Right lobe of liver (tissue), 4 donors: ENCODE measurements around the gene PTPRM.

ENCODE experiments used
- POLR2A ChIP-seq: fragments of 450-650 bp; IDR thresholded peaks from one replicate; pipeline ENCODE4 v1.6.1; 2017; ENCODE audit warnings: antibody characterized with exemption, mild to moderate bottlenecking
- TF ChIP-seq, protein P1 (sequence below), 4 donors: fragments of 200-600 bp in 3 of 4; fragments of 450-650 bp in 1 of 4; IDR thresholded peaks; one replicate each; pipeline versions ENCODE4 v1.5.1 to v1.8.0; 2016 to 2022; ENCODE audit warnings: antibody characterized with exemption in 4 of 4, mild to moderate bottlenecking in 2 of 4
- donor health status: DM: no; HTN: no; CAD: no.
- donor health status: DM: no; HTN: no; CAD: no.
- donor health status: DM: no; HTN: yes; CAD: no.

DNA sequence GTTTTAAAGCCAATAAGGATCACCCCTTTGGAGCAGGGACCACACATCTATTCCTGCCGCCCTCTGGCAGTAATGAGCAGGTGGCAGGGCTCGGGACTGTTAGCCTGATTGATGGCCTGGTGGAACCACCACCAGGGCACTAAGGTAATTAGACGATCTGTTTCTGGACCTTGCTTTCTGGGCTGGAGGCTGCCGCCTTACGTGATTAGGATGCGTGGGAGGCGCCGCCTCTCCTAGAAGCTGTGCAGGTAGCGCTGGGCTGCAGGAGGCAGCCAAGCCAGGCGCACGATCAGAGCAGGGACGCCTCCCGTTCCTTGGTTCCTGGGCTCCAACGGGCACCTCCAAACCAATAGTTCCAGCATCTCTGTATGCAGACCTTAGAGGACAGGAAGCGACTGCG, 799.5 kb downstream of the PTPRM start:
- TF ChIP-seq POLR2A, result no peak
- TF ChIP-seq, protein P1, sequence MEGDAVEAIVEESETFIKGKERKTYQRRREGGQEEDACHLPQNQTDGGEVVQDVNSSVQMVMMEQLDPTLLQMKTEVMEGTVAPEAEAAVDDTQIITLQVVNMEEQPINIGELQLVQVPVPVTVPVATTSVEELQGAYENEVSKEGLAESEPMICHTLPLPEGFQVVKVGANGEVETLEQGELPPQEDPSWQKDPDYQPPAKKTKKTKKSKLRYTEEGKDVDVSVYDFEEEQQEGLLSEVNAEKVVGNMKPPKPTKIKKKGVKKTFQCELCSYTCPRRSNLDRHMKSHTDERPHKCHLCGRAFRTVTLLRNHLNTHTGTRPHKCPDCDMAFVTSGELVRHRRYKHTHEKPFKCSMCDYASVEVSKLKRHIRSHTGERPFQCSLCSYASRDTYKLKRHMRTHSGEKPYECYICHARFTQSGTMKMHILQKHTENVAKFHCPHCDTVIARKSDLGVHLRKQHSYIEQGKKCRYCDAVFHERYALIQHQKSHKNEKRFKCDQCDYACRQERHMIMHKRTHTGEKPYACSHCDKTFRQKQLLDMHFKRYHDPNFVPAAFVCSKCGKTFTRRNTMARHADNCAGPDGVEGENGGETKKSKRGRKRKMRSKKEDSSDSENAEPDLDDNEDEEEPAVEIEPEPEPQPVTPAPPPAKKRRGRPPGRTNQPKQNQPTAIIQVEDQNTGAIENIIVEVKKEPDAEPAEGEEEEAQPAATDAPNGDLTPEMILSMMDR (IDR thresholded peaks at IDR 0.05), result no peak
